Ishikawa (cell line): ENCODE results near the gene RGL2.

ENCODE experiments used
- CEBPB ChIP-seq: IDR thresholded peaks from 2 replicates; pipeline ENCODE4 v1.6.1; 2012
- CREB1 ChIP-seq: IDR thresholded peaks from 2 replicates; pipeline ENCODE4 v1.6.1; 2012; ENCODE audit warnings: low read depth
- EGR1 ChIP-seq: IDR thresholded peaks from 2 replicates; pipeline ENCODE4 v1.6.1; 2012
- EP300 ChIP-seq: IDR thresholded peaks from 2 replicates; pipeline ENCODE4 v1.6.1; 2012; ENCODE audit warnings: borderline replicate concordance
- FOXM1 ChIP-seq: IDR thresholded peaks from 2 replicates; pipeline ENCODE4 v1.6.1; 2012; ENCODE audit warnings: low read depth, borderline replicate concordance
- NFIC ChIP-seq: IDR thresholded peaks from 2 replicates; pipeline ENCODE4 v1.6.1; 2012
- RAD21 ChIP-seq: IDR thresholded peaks from 2 replicates; pipeline ENCODE4 v1.6.1; 2012; ENCODE audit warnings: low read depth
- TAF1 ChIP-seq: IDR thresholded peaks from 2 replicates; pipeline ENCODE4 v1.6.1; 2012; ENCODE audit warnings: low read depth, mild to moderate bottlenecking
- TCF12 ChIP-seq: IDR thresholded peaks from 2 replicates; pipeline ENCODE4 v1.6.1; 2012; ENCODE audit warnings: low read depth
- TEAD4 ChIP-seq: IDR thresholded peaks from 2 replicates; pipeline ENCODE4 v1.6.1; 2012
- YY1 ChIP-seq: IDR thresholded peaks from 2 replicates; pipeline ENCODE4 v1.6.1; 2012; ENCODE audit warnings: low read depth
- ZBTB7A ChIP-seq: IDR thresholded peaks from 2 replicates; pipeline ENCODE4 v1.6.1; 2012; ENCODE audit warnings: low read depth
- TF ChIP-seq, protein P1 (sequence below): IDR thresholded peaks from 2 replicates; pipeline ENCODE4 v1.6.1; 2012
- TF ChIP-seq, protein P2 (sequence below): IDR thresholded peaks from 2 replicates; pipeline ENCODE4 v1.6.1; 2012; ENCODE audit warnings: low read depth, mild to moderate bottlenecking
- TF ChIP-seq, protein P3 (sequence below): IDR thresholded peaks from 2 replicates; pipeline ENCODE4 v1.6.1; 2012

The RGL2 gene

GRCh38 chr6:33306356-33306755, 7.6 kb upstream of the RGL2 start:
- TF ChIP-seq NFIC: no peak
- TF ChIP-seq YY1: no peak
- no peak for TF ChIP-seq EP300
- TF ChIP-seq FOXM1: no peak
- no peak for TF ChIP-seq ZBTB7A
- TF ChIP-seq, protein P1, sequence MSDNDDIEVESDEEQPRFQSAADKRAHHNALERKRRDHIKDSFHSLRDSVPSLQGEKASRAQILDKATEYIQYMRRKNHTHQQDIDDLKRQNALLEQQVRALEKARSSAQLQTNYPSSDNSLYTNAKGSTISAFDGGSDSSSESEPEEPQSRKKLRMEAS: no peak
- no peak for TF ChIP-seq CREB1
- TF ChIP-seq, protein P2, sequence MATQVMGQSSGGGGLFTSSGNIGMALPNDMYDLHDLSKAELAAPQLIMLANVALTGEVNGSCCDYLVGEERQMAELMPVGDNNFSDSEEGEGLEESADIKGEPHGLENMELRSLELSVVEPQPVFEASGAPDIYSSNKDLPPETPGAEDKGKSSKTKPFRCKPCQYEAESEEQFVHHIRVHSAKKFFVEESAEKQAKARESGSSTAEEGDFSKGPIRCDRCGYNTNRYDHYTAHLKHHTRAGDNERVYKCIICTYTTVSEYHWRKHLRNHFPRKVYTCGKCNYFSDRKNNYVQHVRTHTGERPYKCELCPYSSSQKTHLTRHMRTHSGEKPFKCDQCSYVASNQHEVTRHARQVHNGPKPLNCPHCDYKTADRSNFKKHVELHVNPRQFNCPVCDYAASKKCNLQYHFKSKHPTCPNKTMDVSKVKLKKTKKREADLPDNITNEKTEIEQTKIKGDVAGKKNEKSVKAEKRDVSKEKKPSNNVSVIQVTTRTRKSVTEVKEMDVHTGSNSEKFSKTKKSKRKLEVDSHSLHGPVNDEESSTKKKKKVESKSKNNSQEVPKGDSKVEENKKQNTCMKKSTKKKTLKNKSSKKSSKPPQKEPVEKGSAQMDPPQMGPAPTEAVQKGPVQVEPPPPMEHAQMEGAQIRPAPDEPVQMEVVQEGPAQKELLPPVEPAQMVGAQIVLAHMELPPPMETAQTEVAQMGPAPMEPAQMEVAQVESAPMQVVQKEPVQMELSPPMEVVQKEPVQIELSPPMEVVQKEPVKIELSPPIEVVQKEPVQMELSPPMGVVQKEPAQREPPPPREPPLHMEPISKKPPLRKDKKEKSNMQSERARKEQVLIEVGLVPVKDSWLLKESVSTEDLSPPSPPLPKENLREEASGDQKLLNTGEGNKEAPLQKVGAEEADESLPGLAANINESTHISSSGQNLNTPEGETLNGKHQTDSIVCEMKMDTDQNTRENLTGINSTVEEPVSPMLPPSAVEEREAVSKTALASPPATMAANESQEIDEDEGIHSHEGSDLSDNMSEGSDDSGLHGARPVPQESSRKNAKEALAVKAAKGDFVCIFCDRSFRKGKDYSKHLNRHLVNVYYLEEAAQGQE: no peak
- TF ChIP-seq TCF12: no peak
- TF ChIP-seq, protein P3, sequence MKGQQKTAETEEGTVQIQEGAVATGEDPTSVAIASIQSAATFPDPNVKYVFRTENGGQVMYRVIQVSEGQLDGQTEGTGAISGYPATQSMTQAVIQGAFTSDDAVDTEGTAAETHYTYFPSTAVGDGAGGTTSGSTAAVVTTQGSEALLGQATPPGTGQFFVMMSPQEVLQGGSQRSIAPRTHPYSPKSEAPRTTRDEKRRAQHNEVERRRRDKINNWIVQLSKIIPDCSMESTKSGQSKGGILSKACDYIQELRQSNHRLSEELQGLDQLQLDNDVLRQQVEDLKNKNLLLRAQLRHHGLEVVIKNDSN: no peak
- no peak for TF ChIP-seq RAD21
- no peak for TF ChIP-seq TAF1
- TF ChIP-seq TEAD4: no peak
- no peak for TF ChIP-seq CEBPB
- TF ChIP-seq EGR1: no peak

- TF ChIP-seq CEBPB (no peak), TAF1 (no peak)
- TF ChIP-seq, protein P1: no peak
- TF ChIP-seq, protein P2: no peak
- TF ChIP-seq, protein P3: no peak
These were observed 6.3 kb upstream of the RGL2 start for GRCh38 chr6:33305052-33305451.

DNA sequence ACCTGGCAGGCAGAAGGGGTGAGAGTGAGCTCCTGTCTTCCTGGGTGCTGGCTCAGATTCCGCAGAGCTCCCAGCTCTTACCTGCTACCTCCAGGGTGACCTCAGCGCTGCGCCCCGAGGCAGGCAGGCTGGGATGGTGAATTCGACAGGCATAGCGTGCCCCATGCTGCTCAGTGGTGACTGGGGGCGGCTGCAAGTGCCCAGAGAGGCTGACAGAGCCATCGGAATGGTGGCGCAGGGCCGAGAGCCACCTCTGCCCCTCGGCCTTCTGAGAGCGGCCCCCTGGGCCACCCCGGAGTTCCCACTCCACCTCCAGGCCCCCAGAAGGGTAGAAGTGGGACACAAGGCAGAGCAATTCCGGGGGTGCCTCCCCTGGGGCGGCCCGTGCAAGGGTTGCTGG, 5.5 kb upstream of the RGL2 start:
- TF ChIP-seq TAF1: no peak
- TF ChIP-seq, protein P3: no peak
- no peak for TF ChIP-seq CEBPB
- TF ChIP-seq TEAD4: no peak
- TF ChIP-seq ZBTB7A: no peak
- no peak for TF ChIP-seq TCF12
- no peak for TF ChIP-seq FOXM1
- no peak for TF ChIP-seq NFIC
- TF ChIP-seq, protein P2: no peak
- no peak for TF ChIP-seq YY1

- TF ChIP-seq, protein P2: no peak
- TF ChIP-seq RAD21: no peak
- TF ChIP-seq EP300: no peak
- no peak for TF ChIP-seq CEBPB
- TF ChIP-seq NFIC: no peak
- TF ChIP-seq EGR1: no peak
- no peak for TF ChIP-seq CREB1
- no peak for TF ChIP-seq FOXM1
- TF ChIP-seq, protein P1: no peak
- no peak for TF ChIP-seq YY1
- TF ChIP-seq TAF1: no peak
- TF ChIP-seq TCF12: no peak
- TF ChIP-seq, protein P3: no peak
- TF ChIP-seq ZBTB7A: no peak
These were observed 3.1 kb upstream of the RGL2 start for GRCh38 chr6:33301877-33302276.
